Neural cell (in vitro differentiated cells): Measurements from ENCODE around the gene LRP5. TPM values are rescaled to one million over a fixed set of nuclear protein-coding genes. Genes with fewer than 3 reads are reported as not detected.

Experiments used
- H2AFZ ChIP-seq: fragments of 200-600, 300-800 bp; sonication (generic), shearing (Covaris generic); 2 replicates; pipeline ENCODE4 v1.6.0; 2014; ENCODE audit warnings: low read depth, mild to moderate bottlenecking, antibody characterized with exemption, low read length, moderate library complexity
- H3F3A ChIP-seq: fragments of 200-600 bp; shearing (Covaris generic); 2 replicates; pipeline ENCODE4 v1.6.1; 2016; ENCODE audit warnings: mild to moderate bottlenecking, moderate library complexity, mixed read lengths, antibody characterized with exemption, low read length; ENCODE audit not compliant: insufficient read depth, poor library complexity, severe bottlenecking
- H3K27ac ChIP-seq: fragments of 200-600, 300-800 bp; sonication (generic), shearing (Covaris generic); 2 replicates; pipeline ENCODE4 v1.5.1; 2014; ENCODE audit warnings: mild to moderate bottlenecking, low read length, moderate library complexity
- H3K27me3 ChIP-seq: fragments of 300-800, 200-600 bp; sonication (generic), shearing (Covaris generic); 2 replicates; pipeline ENCODE4 v1.6.0; 2014; ENCODE audit warnings: mild to moderate bottlenecking, low read depth, low read length, moderate library complexity; ENCODE audit not compliant: insufficient read depth
- H3K36me3 ChIP-seq: fragments of 300-800, 200-600 bp; sonication (generic), shearing (Covaris generic); 2 replicates; pipeline ENCODE4 v1.5.1; 2014; ENCODE audit warnings: mild to moderate bottlenecking, antibody characterized with exemption, low read length, moderate library complexity; ENCODE audit not compliant: insufficient read depth
- H3K4me2 ChIP-seq: fragments of 300-800, 200-600 bp; sonication (generic), shearing (Covaris generic); 2 replicates; pipeline ENCODE4 v1.6.0; 2014; ENCODE audit warnings: mild to moderate bottlenecking, low read length
- H3K4me3 ChIP-seq: fragments of 300-800, 200-600 bp; sonication (generic), shearing (Covaris generic); 2 replicates; pipeline ENCODE4 v1.5.1; 2014; ENCODE audit warnings: mild to moderate bottlenecking, low read length, moderate library complexity
- H3K79me2 ChIP-seq: fragments of 200-600 bp; shearing (Covaris generic); replicated peaks from 2 replicates; pipeline ENCODE4 v1.6.0; 2014; ENCODE audit warnings: mild to moderate bottlenecking, low read length, moderate library complexity; ENCODE audit not compliant: insufficient read depth
- H3K9ac ChIP-seq: fragments of 300-800, 200-600 bp; sonication (generic), shearing (Covaris generic); 2 replicates; pipeline ENCODE4 v1.6.1; 2016; ENCODE audit warnings: mild to moderate bottlenecking, low read length, mixed read lengths
- H3K9me2 ChIP-seq: fragments of 200-600 bp; shearing (Covaris generic); 2 replicates; pipeline ENCODE4 v1.6.1; 2016; ENCODE audit warnings: mild to moderate bottlenecking, low read length, mixed read lengths; ENCODE audit not compliant: insufficient read depth
- H3K9me3 ChIP-seq: fragments of 200-600, 300-800 bp; sonication (generic), shearing (Covaris generic); 2 replicates; pipeline ENCODE4 v1.6.1; 2016; ENCODE audit warnings: mild to moderate bottlenecking, mixed run types, low read length, moderate library complexity, mixed read lengths
- H4K20me1 ChIP-seq: fragments of 200-600 bp; shearing (Covaris generic); 2 replicates; pipeline ENCODE4 v1.6.1; 2016; ENCODE audit warnings: mild to moderate bottlenecking, mixed run types; ENCODE audit not compliant: insufficient read depth
- CTCF ChIP-seq: fragments of 450-650 bp; IDR thresholded peaks from 2 replicates; pipeline ENCODE4 v1.5.1; 2014; ENCODE audit warnings: antibody characterized with exemption, mild to moderate bottlenecking, moderate library complexity; ENCODE audit not compliant: poor library complexity, severe bottlenecking
- EP300 ChIP-seq: fragments of 450-650 bp; conservative IDR thresholded peaks from 2 replicates; pipeline ENCODE4 v1.6.1; 2014; ENCODE audit warnings: antibody characterized with exemption, mild to moderate bottlenecking, moderate library complexity; ENCODE audit not compliant: poor library complexity, severe bottlenecking
- EZH2 ChIP-seq: fragments of 200-600, 300-800 bp; shearing (Covaris generic), sonication (generic); IDR thresholded peaks from 2 replicates; pipeline ENCODE4 v1.6.1; 2014; ENCODE audit warnings: antibody characterized with exemption, low read length, borderline replicate concordance, mild to moderate bottlenecking; ENCODE audit not compliant: insufficient read depth, poor library complexity, severe bottlenecking
- MXI1 ChIP-seq: fragments of 450-650 bp; conservative IDR thresholded peaks from 2 replicates; pipeline ENCODE4 v1.6.1; 2014; ENCODE audit warnings: antibody characterized with exemption, mild to moderate bottlenecking; ENCODE audit not compliant: poor library complexity, severe bottlenecking
- POLR2AphosphoS5 ChIP-seq: IDR thresholded peaks from 2 replicates; pipeline ENCODE4 v1.6.1; 2012
- RAD21 ChIP-seq: fragments of 450-650 bp; conservative IDR thresholded peaks from 2 replicates; pipeline ENCODE4 v1.6.1; 2014; ENCODE audit warnings: antibody characterized with exemption, mild to moderate bottlenecking, moderate library complexity
- REST ChIP-seq: IDR thresholded peaks from 2 replicates; pipeline ENCODE4 v1.6.1; 2012; ENCODE audit warnings: borderline replicate concordance
- SMC3 ChIP-seq: fragments of 450-650 bp; conservative IDR thresholded peaks from 2 replicates; pipeline ENCODE4 v1.6.1; 2014; ENCODE audit warnings: antibody characterized with exemption, mild to moderate bottlenecking, moderate library complexity; ENCODE audit not compliant: poor library complexity
- TAF1 ChIP-seq: IDR thresholded peaks from 2 replicates; pipeline ENCODE4 v1.6.1; 2012; ENCODE audit warnings: low read depth
- polyA plus RNA-seq: library from polyadenylated mRNA; depleted of rRNA; stranded (reverse); fragments of >200 nt; gene quantifications from 2 replicates; pipeline ENCODE4 v1.2.3, GENCODE V29; 2014

Gene LRP5
- polyA plus RNA-seq, 1 donor from 2014 or later, result 3.0 TPM

DNA sequence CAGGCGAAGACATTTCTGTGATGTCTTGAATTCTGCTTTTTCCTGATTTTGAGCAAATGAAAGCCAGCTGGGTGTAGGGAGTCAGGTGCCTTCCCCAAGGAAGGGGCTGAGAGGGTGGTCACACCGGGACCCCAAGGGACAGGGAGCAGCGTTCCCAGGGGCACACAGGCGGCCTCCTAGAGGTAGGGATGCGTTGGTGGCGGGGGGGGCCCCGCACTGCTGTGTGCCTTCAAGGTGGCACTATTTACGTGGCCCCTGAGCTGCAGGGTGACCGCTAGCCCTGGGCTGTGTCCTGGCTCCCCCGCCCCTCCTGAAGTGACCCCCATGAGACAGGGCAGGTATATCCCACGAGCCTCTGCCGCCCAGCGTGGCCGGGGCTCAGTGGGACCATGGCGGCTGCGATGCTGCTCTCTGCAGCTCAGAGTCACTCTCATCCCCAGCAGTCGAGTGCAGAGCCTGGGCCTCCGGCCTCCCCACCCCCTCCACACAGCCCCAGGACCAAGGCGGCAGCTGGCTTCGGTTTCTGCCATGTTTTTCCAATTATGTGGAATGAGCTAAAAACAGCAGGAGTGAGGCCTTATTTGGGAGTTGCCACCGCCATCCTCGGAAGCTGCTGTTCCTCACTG lies 60.9 kb downstream of the LRP5 start:
- H3K27ac ChIP-seq, result no peak overlapping the region
- H3K4me3 ChIP-seq, result no peak overlapping the region
- TF ChIP-seq RAD21 (no peak), EZH2 (no peak), REST (no peak), SMC3 (no peak), CTCF (no peak), POLR2AphosphoS5 (no peak), TAF1 (no peak), MXI1 (no peak), EP300 (no peak)
- no peaks in the 10 kb centered on the region for H3K79me2 ChIP-seq
- no peaks in the 10 kb centered on the region for H4K20me1 ChIP-seq
- H2AFZ ChIP-seq, result no peak overlapping the region
- H3K9me3 ChIP-seq, result no peaks in the 10 kb centered on the region
- H3K9me2 ChIP-seq, result no peaks in the 10 kb centered on the region
- no peak overlapping the region for H3K4me2 ChIP-seq
- no peak overlapping the region for H3K9ac ChIP-seq
- no peaks in the 10 kb centered on the region for H3K27me3 ChIP-seq
- H3K36me3 ChIP-seq, result no peaks in the 10 kb centered on the region
- H3F3A ChIP-seq, result no peaks in the 10 kb centered on the region

DNA sequence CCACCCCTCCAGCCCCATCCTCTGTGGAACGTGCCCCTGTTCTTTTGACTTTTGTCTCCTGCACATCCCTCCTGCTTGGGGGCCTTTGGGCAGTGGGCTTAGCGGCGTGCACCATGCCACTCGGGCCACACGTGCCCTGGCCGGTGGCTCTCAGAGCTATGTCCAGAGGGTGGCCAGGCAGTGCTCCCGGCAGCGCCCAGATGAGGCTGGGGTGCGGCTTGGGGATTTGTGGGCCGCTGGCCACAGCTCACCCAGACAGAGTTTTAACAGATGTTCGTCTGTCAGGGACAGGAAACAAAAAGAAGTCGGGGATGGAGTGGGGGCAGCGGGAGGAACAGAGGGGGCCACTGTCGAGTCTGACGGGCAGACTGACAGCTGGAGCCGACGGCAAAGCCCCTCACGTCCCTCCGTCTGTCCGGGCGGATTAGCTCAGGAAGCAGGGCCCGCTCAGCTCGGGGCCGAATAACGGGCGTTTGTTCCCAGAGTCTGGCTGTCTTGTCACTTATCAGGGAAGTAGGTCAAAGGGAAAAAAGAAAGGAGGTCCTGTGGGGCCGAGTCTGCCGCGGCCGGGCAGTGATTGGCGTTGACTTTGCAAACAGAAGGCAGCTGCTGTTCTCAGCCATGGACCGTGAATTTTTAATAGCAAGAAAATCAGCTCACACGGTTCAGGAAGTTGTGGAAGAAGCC lies 61.6 kb downstream of the LRP5 start:
- Histone ChIP-seq H3K36me3 (no peaks in the 10 kb centered on the region), H3K9ac (no peak overlapping the region), H3K79me2 (no peaks in the 10 kb centered on the region), H3K9me2 (no peaks in the 10 kb centered on the region), H3F3A (no peaks in the 10 kb centered on the region), H3K9me3 (no peaks in the 10 kb centered on the region), H3K27me3 (no peaks in the 10 kb centered on the region), H3K4me2 (no peak overlapping the region), H3K27ac (no peak overlapping the region), H3K4me3 (no peak overlapping the region), H4K20me1 (no peaks in the 10 kb centered on the region), H2AFZ (no peak overlapping the region)
- TF ChIP-seq SMC3, result no peak
